H9 (cell line): ENCODE data around the gene NKPD1. TPM values are rescaled to one million over a fixed set of nuclear protein-coding genes. Genes with fewer than 3 reads are reported as not detected.

Experiments
- DNase-seq: peaks from one replicate; pipeline ENCODE4 v3.0.0-alpha.2; 2017
- H2AFZ ChIP-seq: one replicate; pipeline ENCODE4 v1.6.1; 2013; ENCODE audit warnings: mild to moderate bottlenecking, low read length, control low read depth, moderate library complexity
- H2AK5ac ChIP-seq: 2 replicates; pipeline ENCODE4 v1.6.1; 2013; ENCODE audit warnings: low read length, control low read depth, mixed read lengths; ENCODE audit not compliant: insufficient read length
- H2BK120ac ChIP-seq: one replicate; pipeline ENCODE4 v1.6.1; 2013; ENCODE audit warnings: low read depth, mild to moderate bottlenecking, low read length, control low read depth, inconsistent platforms; ENCODE audit not compliant: poor library complexity, severe bottlenecking
- H2BK12ac ChIP-seq: 2 replicates; pipeline ENCODE4 v1.6.1; 2013; ENCODE audit warnings: low read length, control low read depth, mixed read lengths, low read depth; ENCODE audit not compliant: insufficient read length
- H2BK15ac ChIP-seq: 2 replicates; pipeline ENCODE4 v1.6.1; 2013; ENCODE audit warnings: low read depth, low read length, control low read depth
- H2BK20ac ChIP-seq: one replicate; pipeline ENCODE4 v1.6.1; 2013; ENCODE audit warnings: low read depth, mild to moderate bottlenecking, low read length, control low read depth, inconsistent platforms; ENCODE audit not compliant: poor library complexity, severe bottlenecking
- H2BK5ac ChIP-seq: 2 replicates; pipeline ENCODE4 v1.6.1; 2013; ENCODE audit warnings: low read length, control low read depth, mixed read lengths; ENCODE audit not compliant: insufficient read length
- H3K14ac ChIP-seq: 2 replicates; pipeline ENCODE4 v1.6.1; 2013; ENCODE audit warnings: low read length, control low read depth; ENCODE audit not compliant: insufficient read depth
- H3K18ac ChIP-seq: 2 replicates; pipeline ENCODE4 v1.6.1; 2013; ENCODE audit warnings: low read depth, mild to moderate bottlenecking, mixed read lengths, low read length, control low read depth; ENCODE audit not compliant: insufficient read length
- H3K23ac ChIP-seq: 2 replicates; pipeline ENCODE4 v1.6.1; 2013; ENCODE audit warnings: low read length, control low read depth, mixed read lengths, low read depth; ENCODE audit not compliant: insufficient read length
- H3K23me2 ChIP-seq: 2 replicates; pipeline ENCODE4 v1.6.1; 2013; ENCODE audit warnings: low read depth, mild to moderate bottlenecking, mixed read lengths, low read length, control low read depth; ENCODE audit not compliant: insufficient read length, poor library complexity, severe bottlenecking
- H3K27ac ChIP-seq: 2 replicates; pipeline ENCODE4 v1.5.1; 2013; ENCODE audit warnings: low read length, control low read depth, mixed read lengths, low read depth; ENCODE audit not compliant: insufficient read length
- H3K27me3 ChIP-seq: 2 replicates; pipeline ENCODE4 v1.6.1; 2013; ENCODE audit warnings: low read length, control low read depth, inconsistent platforms; ENCODE audit not compliant: insufficient read depth
- H3K4ac ChIP-seq: 2 replicates; pipeline ENCODE4 v1.6.1; 2013; ENCODE audit warnings: low read depth, mild to moderate bottlenecking, control low read depth, inconsistent platforms, low read length, moderate library complexity
- H3K4me1 ChIP-seq: 2 replicates; pipeline ENCODE4 v1.6.1; 2013; ENCODE audit warnings: low read length, control low read depth, inconsistent platforms; ENCODE audit not compliant: insufficient read depth
- H3K4me2 ChIP-seq: 2 replicates; pipeline ENCODE4 v1.6.1; 2013; ENCODE audit warnings: low read length, control low read depth, mixed read lengths; ENCODE audit not compliant: insufficient read length, insufficient read depth
- H3K56ac ChIP-seq: 2 replicates; pipeline ENCODE4 v1.6.1; 2013; ENCODE audit warnings: low read depth, mild to moderate bottlenecking, mixed read lengths, low read length, control low read depth; ENCODE audit not compliant: insufficient read length
- H3K79me1 ChIP-seq: 2 replicates; pipeline ENCODE4 v1.6.1; 2013; ENCODE audit warnings: low read depth, mild to moderate bottlenecking, moderate library complexity, low read length, control low read depth, inconsistent platforms; ENCODE audit not compliant: insufficient read depth, poor library complexity, severe bottlenecking
- H3K79me2 ChIP-seq: 2 replicates; pipeline ENCODE4 v1.6.1; 2013; ENCODE audit warnings: low read length, control low read depth, inconsistent platforms; ENCODE audit not compliant: insufficient read depth
- H3K9ac ChIP-seq: 2 replicates; pipeline ENCODE4 v1.6.1; 2013; ENCODE audit warnings: low read length, control low read depth, mixed read lengths; ENCODE audit not compliant: insufficient read length; ENCODE audit errors: extremely low read depth
- H3K9me3 ChIP-seq: one replicate; pipeline ENCODE4 v1.6.1; 2013; ENCODE audit warnings: low read depth, low read length, inconsistent platforms; ENCODE audit not compliant: control insufficient read depth
- H3T11ph ChIP-seq: one replicate; pipeline ENCODE4 v1.6.1; 2013; ENCODE audit warnings: mild to moderate bottlenecking, low read length, control low read depth, inconsistent platforms
- H4K20me1 ChIP-seq: one replicate; pipeline ENCODE4 v1.6.1; 2013; ENCODE audit not compliant: control insufficient read depth, insufficient read length, insufficient read depth
- H4K5ac ChIP-seq: 2 replicates; pipeline ENCODE4 v1.6.1; 2013; ENCODE audit warnings: low read depth, mild to moderate bottlenecking, mixed read lengths, low read length, control low read depth; ENCODE audit not compliant: insufficient read length
- H4K8ac ChIP-seq: replicated peaks from 2 replicates; pipeline ENCODE4 v1.6.1; 2013; ENCODE audit warnings: low read length, control low read depth, mixed read lengths, low read depth; ENCODE audit not compliant: insufficient read length
- H4K91ac ChIP-seq: 2 replicates; pipeline ENCODE4 v1.6.1; 2013; ENCODE audit warnings: low read depth, mild to moderate bottlenecking, moderate library complexity, mixed read lengths, low read length, control low read depth; ENCODE audit not compliant: insufficient read length
- H3K27ac Mint-ChIP-seq, 3 experiments: 2 replicates in 2 of 3; 3 replicates in 1 of 3; pipeline ENCODE4 v1.8.0; 2020 to 2021; ENCODE audit warnings: mixed read lengths in 3 of 3, mild to moderate bottlenecking in 1 of 3, moderate library complexity in 1 of 3
- H3K27me3 Mint-ChIP-seq: 2 replicates; pipeline ENCODE4 v1.8.0; 2021; ENCODE audit warnings: low read depth, mild to moderate bottlenecking, moderate library complexity, mixed read lengths
- H3K36me3 Mint-ChIP-seq, 3 experiments: 2 replicates in 2 of 3; 3 replicates in 1 of 3; pipeline ENCODE4 v1.8.0; 2020 to 2021; ENCODE audit warnings: low read depth in 3 of 3, mixed read lengths in 3 of 3; ENCODE audit not compliant: insufficient read depth in 1 of 3
- H3K4me1 Mint-ChIP-seq, 2 experiments: 2 replicates each; pipeline ENCODE4 v1.8.0; 2020; ENCODE audit warnings: mixed read lengths in 2 of 2
- H3K4me3 Mint-ChIP-seq, 2 experiments: 2 replicates in 1 of 2; 3 replicates in 1 of 2; pipeline ENCODE4 v1.8.0; 2020 to 2021; ENCODE audit warnings: mild to moderate bottlenecking in 2 of 2, mixed read lengths in 2 of 2, moderate library complexity in 1 of 2
- H3K9me3 Mint-ChIP-seq, 2 experiments: 2 replicates in 1 of 2; 3 replicates in 1 of 2; pipeline ENCODE4 v1.8.0; 2020; ENCODE audit warnings: mild to moderate bottlenecking in 2 of 2, mixed read lengths in 2 of 2, moderate library complexity in 1 of 2
- WGBS: extraction: QIAGEN DNeasy Blood & Tissue Kit; methylation state at CpG from one replicate; pipeline ENCODE4 v1.1.7; 2013; ENCODE audit warnings: missing lambda C conversion rate, low lambda C conversion rate, mixed read lengths; ENCODE audit not compliant: insufficient read length; ENCODE audit errors: extremely low coverage; 5-methylcytosine and 5-hydroxymethylcytosine counted together
- total RNA-seq: library from RNA; stranded (reverse); gene quantifications from 2 replicates; pipeline ENCODE4 v1.2.1, GENCODE V29; 2021
- TF ChIP-seq, protein P1 (sequence below): fragments of 200-600 bp; sonication (generic); conservative IDR thresholded peaks from 3 replicates; pipeline ENCODE4 v1.8.0; 2021; ENCODE audit warnings: antibody characterized with exemption, mild to moderate bottlenecking

The NKPD1 gene
- total RNA-seq, 1 experiment from 2014 or later: 0.17 TPM

DNA sequence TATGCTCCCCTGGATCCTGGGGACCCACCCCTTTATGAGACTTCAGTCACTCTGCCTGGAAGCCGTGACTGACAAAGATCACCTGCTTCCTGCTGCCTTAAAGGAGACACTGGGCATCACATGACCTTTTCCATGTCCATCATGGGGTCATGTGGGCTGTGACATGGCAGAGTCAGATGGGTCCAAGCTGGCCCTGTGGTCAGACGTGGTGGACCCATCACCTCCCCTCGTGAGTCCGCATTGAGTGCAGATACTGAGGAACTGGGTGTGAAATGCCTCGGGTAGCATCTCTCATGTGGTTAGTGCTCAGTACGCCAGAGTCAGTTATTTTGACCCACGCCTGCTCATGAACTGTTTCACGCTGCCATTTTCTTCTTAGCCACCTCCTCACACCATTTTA, 27.1 kb downstream of the NKPD1 start:
- Histone ChIP-seq H3T11ph (no peak overlapping the region), H3K79me1 (no peaks in the 10 kb centered on the region), H3K14ac (no peak overlapping the region), H2BK12ac (no peak overlapping the region), H2BK120ac (no peak overlapping the region), H4K8ac (no peak overlapping the region), H3K4me2 (no peak overlapping the region), H4K5ac (no peak overlapping the region), H3K79me2 (no peaks in the 10 kb centered on the region; the same call in 1 of the 2 replicates), H3K27ac (no peak overlapping the region), H3K4me1 (no peaks in the 10 kb centered on the region; the same call in 1 of the 2 replicates), H2AK5ac (no peak overlapping the region), H3K4ac (no peak overlapping the region), H3K56ac (no peak overlapping the region), H3K27me3 (no peaks in the 10 kb centered on the region), H2BK15ac (no peak overlapping the region), H4K91ac (no peak overlapping the region), H3K18ac (no peak overlapping the region), H3K9ac (no peak overlapping the region), H2AFZ (no peak overlapping the region), H2BK20ac (no peak overlapping the region), H3K23ac (no peak overlapping the region), H3K9me3 (no peaks in the 10 kb centered on the region), H3K23me2 (peaks cover 4% of the 10 kb centered on the region), H4K20me1 (no peaks in the 10 kb centered on the region), H2BK5ac (no peak overlapping the region)
- Mint-ChIP-seq H3K4me3 (no peak overlapping the region), H3K27ac (peak overlapping the region in 1 of 3 experiments; percentile 91; a peak in 2 of 7 replicates), H3K4me1 (peaks cover 43 to 46% of the 10 kb centered on the region in 2 experiments), H3K36me3 (no peaks in the 10 kb centered on the region; a peak in 2 of 7 replicates), H3K27me3 (no peaks in the 10 kb centered on the region), H3K9me3 (no peaks in the 10 kb centered on the region)
- DNase-seq: no peak
- no CpG with 5 or more reads among the region's 8 CpGs for WGBS
- TF ChIP-seq, protein P1, sequence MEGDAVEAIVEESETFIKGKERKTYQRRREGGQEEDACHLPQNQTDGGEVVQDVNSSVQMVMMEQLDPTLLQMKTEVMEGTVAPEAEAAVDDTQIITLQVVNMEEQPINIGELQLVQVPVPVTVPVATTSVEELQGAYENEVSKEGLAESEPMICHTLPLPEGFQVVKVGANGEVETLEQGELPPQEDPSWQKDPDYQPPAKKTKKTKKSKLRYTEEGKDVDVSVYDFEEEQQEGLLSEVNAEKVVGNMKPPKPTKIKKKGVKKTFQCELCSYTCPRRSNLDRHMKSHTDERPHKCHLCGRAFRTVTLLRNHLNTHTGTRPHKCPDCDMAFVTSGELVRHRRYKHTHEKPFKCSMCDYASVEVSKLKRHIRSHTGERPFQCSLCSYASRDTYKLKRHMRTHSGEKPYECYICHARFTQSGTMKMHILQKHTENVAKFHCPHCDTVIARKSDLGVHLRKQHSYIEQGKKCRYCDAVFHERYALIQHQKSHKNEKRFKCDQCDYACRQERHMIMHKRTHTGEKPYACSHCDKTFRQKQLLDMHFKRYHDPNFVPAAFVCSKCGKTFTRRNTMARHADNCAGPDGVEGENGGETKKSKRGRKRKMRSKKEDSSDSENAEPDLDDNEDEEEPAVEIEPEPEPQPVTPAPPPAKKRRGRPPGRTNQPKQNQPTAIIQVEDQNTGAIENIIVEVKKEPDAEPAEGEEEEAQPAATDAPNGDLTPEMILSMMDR: no peak
